Type B pancreatic cell (in vitro differentiated cells): ENCODE results near the gene DOP1B. TPM values are rescaled to one million over a fixed set of nuclear protein-coding genes. Genes with fewer than 3 reads are reported as not detected.
"Not testable (repeated sequence)": the region's sequence is repeated elsewhere in the genome, so short reads cannot be mapped to it uniquely, and the experiment has no call there.

ENCODE experiments used
- DNase-seq: peaks from one replicate; pipeline ENCODE4 v3.0.0; 2021; ENCODE audit warnings: mixed read lengths; ENCODE audit not compliant: unreplicated experiment; ENCODE audit errors: extremely low spot score
- H3K27ac Mint-ChIP-seq: 2 replicates; pipeline ENCODE4 v1.8.0; 2021; ENCODE audit warnings: mild to moderate bottlenecking, mixed read lengths
- H3K27me3 Mint-ChIP-seq: 2 replicates; pipeline ENCODE4 v1.8.0; 2021; ENCODE audit warnings: mixed read lengths
- H3K36me3 Mint-ChIP-seq: 2 replicates; pipeline ENCODE4 v1.8.0; 2021; ENCODE audit warnings: mixed read lengths
- H3K4me1 Mint-ChIP-seq: one replicate; pipeline ENCODE4 v1.8.0; 2021; ENCODE audit warnings: mixed read lengths; ENCODE audit not compliant: unreplicated experiment
- H3K4me3 Mint-ChIP-seq: 2 replicates; pipeline ENCODE4 v1.8.0; 2021; ENCODE audit warnings: mild to moderate bottlenecking, mixed read lengths
- H3K9me3 Mint-ChIP-seq: 2 replicates; pipeline ENCODE4 v1.8.0; 2021; ENCODE audit warnings: mixed read lengths
- CTCF ChIP-seq: fragments of 200-600 bp; sonication (generic); conservative IDR thresholded peaks from 2 replicates; pipeline ENCODE4 v1.5.0; 2021; ENCODE audit warnings: antibody characterized with exemption, mild to moderate bottlenecking
- total RNA-seq: library from RNA; stranded (reverse); gene quantifications from 2 replicates; pipeline ENCODE4 v1.2.1, GENCODE V29; 2021; ENCODE audit warnings: low replicate concordance

DOP1B gene
- total RNA-seq, 1 donor from 2014 or later, result 26.5 TPM

- Mint-ChIP-seq H3K4me3 (no peak overlapping the region), H3K4me1 (peaks cover 24% of the 10 kb centered on the region), H3K9me3 (no peaks in the 10 kb centered on the region), H3K36me3 (no peaks in the 10 kb centered on the region), H3K27me3 (no peaks in the 10 kb centered on the region), H3K27ac (peak overlapping the region; percentile 83)
- no peak for DNase-seq
- no peak for TF ChIP-seq CTCF
Observed at GRCh38 chr21:36193200-36193599, 36.6 kb downstream of the DOP1B start.

- no peak for DNase-seq
- TF ChIP-seq CTCF, result no peak
- H3K27ac Mint-ChIP-seq, result peak overlapping the region; percentile 53
- no peaks in the 10 kb centered on the region for H3K36me3 Mint-ChIP-seq
- H3K4me1 Mint-ChIP-seq, result peaks cover 20% of the 10 kb centered on the region
- H3K9me3 Mint-ChIP-seq, result no peaks in the 10 kb centered on the region
- H3K27me3 Mint-ChIP-seq, result no peaks in the 10 kb centered on the region
- H3K4me3 Mint-ChIP-seq, result no peak overlapping the region
Observed at GRCh38 chr21:36194024-36194423, 37.4 kb downstream of the DOP1B start.

GRCh38 chr21:36195613-36196012 lies 39.0 kb downstream of the DOP1B start:
- no peaks in the 10 kb centered on the region for H3K36me3 Mint-ChIP-seq
- TF ChIP-seq CTCF, result no peak
- no peaks in the 10 kb centered on the region for H3K9me3 Mint-ChIP-seq
- DNase-seq, result no peak
- H3K27me3 Mint-ChIP-seq, result no peaks in the 10 kb centered on the region
- H3K27ac Mint-ChIP-seq, result no peak overlapping the region
- H3K4me1 Mint-ChIP-seq, result peaks cover 19% of the 10 kb centered on the region
- no peak overlapping the region for H3K4me3 Mint-ChIP-seq

GRCh38 chr21:36199021-36199420 lies 42.4 kb downstream of the DOP1B start:
- Mint-ChIP-seq H3K4me1 (peaks cover 19% of the 10 kb centered on the region), H3K9me3 (no peaks in the 10 kb centered on the region), H3K4me3 (peak overlapping the region; percentile 59), H3K27ac (peak overlapping the region; percentile 86), H3K36me3 (peaks cover 3% of the 10 kb centered on the region), H3K27me3 (no peaks in the 10 kb centered on the region)
- DNase-seq, result no peak
- no peak for TF ChIP-seq CTCF

- not testable (repeated sequence) for DNase-seq, H3K4me3 Mint-ChIP-seq, H3K27me3 Mint-ChIP-seq, H3K9me3 Mint-ChIP-seq, H3K36me3 Mint-ChIP-seq
- H3K4me1 Mint-ChIP-seq, result peaks cover 19% of the 10 kb centered on the region
- peak overlapping the region; percentile 86 for H3K27ac Mint-ChIP-seq
Observed at GRCh38 chr21:36199575-36199974, 43.0 kb downstream of the DOP1B start.

- Mint-ChIP-seq H3K27me3 (no peaks in the 10 kb centered on the region), H3K4me3 (no peak overlapping the region), H3K4me1 (peaks cover 19% of the 10 kb centered on the region), H3K9me3 (no peaks in the 10 kb centered on the region), H3K36me3 (peaks cover 3% of the 10 kb centered on the region), H3K27ac (no peak overlapping the region)
- DNase-seq, result no peak
- TF ChIP-seq CTCF, result no peak
Observed at GRCh38 chr21:36200081-36200561, 43.5 kb downstream of the DOP1B start.
